H1 (cell line): Measurements from ENCODE around the gene SMPX. TPM values are rescaled to one million over a fixed set of nuclear protein-coding genes. Genes with fewer than 3 reads are reported as not detected.

Experiments
- CTCF ChIA-PET: fragments of 300-600 bp; sonication (Branson Sonifier 250); formaldehyde crosslinking; loops from one replicate; lab custom pipeline; 2021; ENCODE audit not compliant: partially characterized antibody; lab: Charles Lee
- POLR2A ChIA-PET: fragments of 300-600 bp; sonication (Branson Sonifier 250); formaldehyde crosslinking; loops from one replicate; lab custom pipeline; 2021; ENCODE audit warnings: inconsistent platforms; ENCODE audit not compliant: partially characterized antibody; lab: Charles Lee
- DNase-seq, 2 experiments: peaks; one replicate each; pipeline versions ENCODE4 v3.0.0 to v3.0.0-alpha.2; 2010 to 2022; ENCODE audit warnings: low spot score in 2 of 2, low read depth in 1 of 2, mixed read lengths in 1 of 2
- FAIRE-seq: peaks from 2 replicates; lab custom pipeline; 2011; peaks lifted over from hg19 to GRCh38; lab: Jason Lieb, UNC
- H2AFZ ChIP-seq: 2 replicates; pipeline ENCODE4 v1.8.1; 2012; ENCODE audit warnings: low read length, inconsistent platforms
- H2AK5ac ChIP-seq: 2 replicates; pipeline ENCODE4 v1.6.1; 2013; ENCODE audit warnings: low read depth, low read length
- H2BK120ac ChIP-seq: replicated peaks from 2 replicates; pipeline ENCODE3; 2013; ENCODE audit warnings: low read depth, low read length, inconsistent platforms
- H2BK12ac ChIP-seq: 2 replicates; pipeline ENCODE4 v1.6.1; 2013; ENCODE audit warnings: low read depth, low read length
- H2BK15ac ChIP-seq: 2 replicates; pipeline ENCODE4 v1.6.1; 2013; ENCODE audit warnings: low read length
- H2BK20ac ChIP-seq: 2 replicates; pipeline ENCODE4 v1.6.1; 2013; ENCODE audit warnings: low read length
- H2BK5ac ChIP-seq: 2 replicates; pipeline ENCODE4 v1.6.1; 2013; ENCODE audit warnings: low read depth, low read length
- H3K14ac ChIP-seq: 2 replicates; pipeline ENCODE4 v1.6.1; 2013; ENCODE audit warnings: inconsistent platforms; ENCODE audit not compliant: insufficient read length
- H3K18ac ChIP-seq: 2 replicates; pipeline ENCODE4 v1.6.1; 2013; ENCODE audit warnings: low read length; ENCODE audit errors: extremely low read depth
- H3K23ac ChIP-seq: 2 replicates; pipeline ENCODE4 v1.6.1; 2013; ENCODE audit warnings: inconsistent platforms; ENCODE audit not compliant: insufficient read length
- H3K23me2 ChIP-seq: 2 replicates; pipeline ENCODE4 v1.6.1; 2013; ENCODE audit warnings: low read depth, low read length
- H3K27ac ChIP-seq: 2 replicates; pipeline ENCODE4 v1.6.1; 2011; ENCODE audit warnings: low read depth, low read length, inconsistent platforms
- H3K27me3 ChIP-seq, 4 experiments: replicated peaks in 1 of 4; 1 replicate in 1 of 4; 2 replicates in 3 of 4; pipeline versions ENCODE4 v1.6.1 to v1.8.1; 2011 to 2013; ENCODE audit warnings: low read length in 3 of 4, mild to moderate bottlenecking in 3 of 4, inconsistent platforms in 2 of 4, mixed read lengths in 2 of 4, moderate library complexity in 1 of 4; ENCODE audit not compliant: control insufficient read depth in 3 of 4, insufficient read depth in 3 of 4; ENCODE audit errors: extremely low read depth in 1 of 4
- H3K36me3 ChIP-seq, 4 experiments: 2 replicates each; pipeline versions ENCODE4 v1.6.1 to v1.8.1; 2011 to 2013; ENCODE audit warnings: mild to moderate bottlenecking in 4 of 4, low read length in 3 of 4, moderate library complexity in 2 of 4, control low read depth in 1 of 4, inconsistent platforms in 1 of 4; ENCODE audit not compliant: insufficient read depth in 4 of 4, control insufficient read depth in 2 of 4
- H3K4ac ChIP-seq: replicated peaks from 2 replicates; pipeline ENCODE3; 2013; ENCODE audit warnings: low read length, low read depth, mixed read lengths, inconsistent platforms; ENCODE audit not compliant: insufficient read length
- H3K4me1 ChIP-seq, 4 experiments: replicated peaks in 1 of 4; 1 replicate in 1 of 4; 2 replicates in 3 of 4; pipeline versions ENCODE4 v1.6.1 to v1.8.1; 2011 to 2013; ENCODE audit warnings: low read length in 3 of 4, inconsistent platforms in 2 of 4, mixed read lengths in 1 of 4; ENCODE audit not compliant: insufficient read depth in 4 of 4, control insufficient read depth in 3 of 4
- H3K4me2 ChIP-seq, 2 experiments: 2 replicates each; pipeline versions ENCODE4 v1.6.1 to v1.8.1; 2011 to 2013; ENCODE audit warnings: low read depth in 2 of 2, low read length in 2 of 2, control low read depth in 1 of 2, inconsistent platforms in 1 of 2, mild to moderate bottlenecking in 1 of 2; ENCODE audit not compliant: insufficient read depth in 1 of 2
- H3K4me3 ChIP-seq, 4 experiments: fragments of 200-600, 300-600 bp in 1 of 4; sonication (generic), shearing (Covaris generic), sonication (Bioruptor Twin) in 1 of 4; 2 replicates each; pipeline versions ENCODE4 v1.5.1 to v1.8.1; 2011 to 2016; ENCODE audit warnings: low read length in 4 of 4, low read depth in 3 of 4, control low read depth in 2 of 4, inconsistent platforms in 2 of 4, mild to moderate bottlenecking in 2 of 4, mixed read lengths in 1 of 4, moderate library complexity in 1 of 4; ENCODE audit not compliant: insufficient read depth in 2 of 4; ENCODE audit errors: extremely low read depth in 1 of 4
- H3K56ac ChIP-seq: replicated peaks from 2 replicates; pipeline ENCODE3; 2013; ENCODE audit warnings: low read depth, mild to moderate bottlenecking, mixed read lengths, low read length, inconsistent platforms; ENCODE audit not compliant: insufficient read length
- H3K79me1 ChIP-seq: 2 replicates; pipeline ENCODE4 v1.6.1; 2013; ENCODE audit warnings: low read depth, low read length, control low read depth
- H3K79me2 ChIP-seq, 2 experiments: 2 replicates each; pipeline versions ENCODE4 v1.6.1 to v1.8.1; 2012 to 2013; ENCODE audit warnings: low read length in 2 of 2, mild to moderate bottlenecking in 2 of 2, inconsistent platforms in 1 of 2; ENCODE audit not compliant: insufficient read depth in 2 of 2, control insufficient read depth in 1 of 2
- H3K9ac ChIP-seq, 4 experiments: replicated peaks in 1 of 4; 1 replicate in 1 of 4; 2 replicates in 3 of 4; pipeline versions ENCODE4 v1.6.1 to v1.8.1; 2011 to 2013; ENCODE audit warnings: low read depth in 3 of 4, low read length in 3 of 4, control low read depth in 2 of 4, mild to moderate bottlenecking in 2 of 4, moderate library complexity in 2 of 4, inconsistent platforms in 1 of 4; ENCODE audit errors: extremely low read depth in 1 of 4
- H3K9me3 ChIP-seq, 2 experiments: 2 replicates each; pipeline versions ENCODE4 v1.6.1 to v1.8.1; 2012 to 2013; ENCODE audit warnings: mild to moderate bottlenecking in 2 of 2, moderate library complexity in 2 of 2, control low read depth in 1 of 2, inconsistent platforms in 1 of 2, low read depth in 1 of 2, low read length in 1 of 2, mixed read lengths in 1 of 2; ENCODE audit not compliant: insufficient read depth in 2 of 2
- H4K20me1 ChIP-seq, 2 experiments: replicated peaks in 1 of 2; 2 replicates each; pipeline versions ENCODE3 to v1.8.1; 2011 to 2013; ENCODE audit warnings: inconsistent platforms in 2 of 2, low read length in 2 of 2, mild to moderate bottlenecking in 1 of 2; ENCODE audit not compliant: insufficient read depth in 2 of 2, control insufficient read depth in 1 of 2
- H4K5ac ChIP-seq: 2 replicates; pipeline ENCODE4 v1.6.1; 2013; ENCODE audit warnings: low read length, low read depth, mixed read lengths, inconsistent platforms; ENCODE audit not compliant: insufficient read length
- H4K8ac ChIP-seq: 2 replicates; pipeline ENCODE4 v1.8.0; 2013; ENCODE audit warnings: mild to moderate bottlenecking, moderate library complexity, low read length, inconsistent platforms; ENCODE audit not compliant: insufficient read depth; ENCODE audit errors: extremely low read depth
- H4K91ac ChIP-seq: replicated peaks from 2 replicates; pipeline ENCODE3; 2013; ENCODE audit warnings: low read length, mixed read lengths, inconsistent platforms; ENCODE audit not compliant: insufficient read length
- KDM4A ChIP-seq: IDR thresholded peaks from one replicate; pipeline ENCODE4 v1.7.1; 2012; ENCODE audit warnings: low read depth, mild to moderate bottlenecking, moderate library complexity, low read length, inconsistent platforms; ENCODE audit not compliant: severe bottlenecking
- WGBS, 2 experiments: shearing (Covaris generic) in 1 of 2; methylation state at CpG; one replicate each; pipeline versions ENCODE4 v1.1.6 to v1.1.7; 2013 to 2015; ENCODE audit warnings: low lambda C conversion rate in 2 of 2, mixed read lengths in 2 of 2, inconsistent platforms in 1 of 2, low coverage in 1 of 2, missing lambda C conversion rate in 1 of 2; ENCODE audit not compliant: insufficient replicate concordance in 2 of 2, insufficient coverage in 1 of 2, insufficient read length in 1 of 2; ENCODE audit errors: extremely low coverage in 1 of 2, missing lambda C conversion rate in 1 of 2; 5-methylcytosine and 5-hydroxymethylcytosine counted together
- polyA plus RNA-seq, 7 experiments: library from polyadenylated mRNA; depleted of rRNA in 3 of 7; stranded (reverse) in 5 of 7; unstranded in 2 of 7; fragments of >200 nt in 5 of 7; fragments of 200-250 nt in 2 of 7; gene quantifications; 1 replicate in 5 of 7; 2 replicates in 1 of 7; 4 replicates in 1 of 7; pipeline versions ENCODE4 v1.2.1 to v1.2.3, GENCODE V29; 2011 to 2013; ENCODE audit warnings: missing spikeins in 2 of 7, mixed read lengths in 2 of 7
- total RNA-seq: library from RNA; stranded (reverse); fragmentation: NEBNext Ultra II Directional; extraction: Animal tissue kit (Norgen Biotek cat#: 25700); gene quantifications from 2 replicates; pipeline ENCODE4 v1.2.1, GENCODE V29; 2021

The SMPX gene
- total and polyA plus RNA-seq, 2 of the 8 experiments (the other 6 are each of a cell fraction or from before 2014, with no cell fraction given), result not detected

DNA sequence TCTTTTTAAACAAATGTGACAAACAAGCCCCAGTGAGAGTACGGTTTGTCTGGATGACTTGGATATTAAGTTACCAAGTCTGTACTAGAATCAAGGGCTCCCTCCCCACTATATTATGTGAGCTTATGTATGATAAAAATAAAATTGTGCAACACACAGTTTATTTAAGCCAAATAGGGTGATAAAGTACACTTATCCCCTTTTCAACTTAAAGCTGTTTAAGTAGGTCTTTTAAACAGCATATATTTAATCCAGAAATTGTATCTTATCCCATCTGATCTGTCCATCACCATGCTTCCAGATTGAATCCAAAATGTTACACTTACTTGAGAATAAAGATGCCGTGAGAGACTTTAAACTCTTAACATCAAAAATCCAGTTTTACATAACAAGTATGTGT is 97.8 kb downstream of the SMPX start:
- H3K79me2 ChIP-seq, result no peaks in the 10 kb centered on the region
- H3K23ac ChIP-seq, result no peak overlapping the region
- no peak overlapping the region for H2BK20ac ChIP-seq
- H3K4ac ChIP-seq, result no peak overlapping the region
- H4K8ac ChIP-seq, result no peak overlapping the region
- H3K4me3 ChIP-seq, result no peak overlapping the region
- CTCF ChIA-PET, result no interaction called here
- no peaks in the 10 kb centered on the region for H3K79me1 ChIP-seq
- no peak for TF ChIP-seq KDM4A
- no peaks in the 10 kb centered on the region for H3K4me1 ChIP-seq
- H2AFZ ChIP-seq, result no peak overlapping the region
- no peak overlapping the region for H2BK12ac ChIP-seq
- no peak overlapping the region for H3K56ac ChIP-seq
- no peak overlapping the region for H4K5ac ChIP-seq
- H4K91ac ChIP-seq, result no peak overlapping the region
- no peak overlapping the region for H3K18ac ChIP-seq
- DNase-seq (no peak), FAIRE-seq (no peak)
- no peak overlapping the region for H2BK5ac ChIP-seq
- no peak overlapping the region for H3K4me2 ChIP-seq
- no peaks in the 10 kb centered on the region for H3K23me2 ChIP-seq
- H3K9ac ChIP-seq, result no peak overlapping the region
- H4K20me1 ChIP-seq, result no peaks in the 10 kb centered on the region
- no peaks in the 10 kb centered on the region for H3K27me3 ChIP-seq
- no peak overlapping the region for H2BK15ac ChIP-seq
- no peaks in the 10 kb centered on the region for H3K36me3 ChIP-seq
- 95% methylated on average over 2 of the region's 2 CpGs; no CpG with 5 or more reads in 1 of the 2 experiments for WGBS, 2 experiments
- no peak overlapping the region for H3K27ac ChIP-seq
- H3K9me3 ChIP-seq, result no peaks in the 10 kb centered on the region; a peak in 1 of 4 replicates
- no peak overlapping the region for H2BK120ac ChIP-seq
- no peak overlapping the region for H3K14ac ChIP-seq
- POLR2A ChIA-PET, result no interaction called here
- no peak overlapping the region for H2AK5ac ChIP-seq
